Dermis blood vessel endothelial cell (primary cell): Measurements from ENCODE around the gene ACSF3. TPM values are rescaled to one million over a fixed set of nuclear protein-coding genes. Genes with fewer than 3 reads are reported as not detected.
"Not testable (repeated sequence)": the region's sequence is repeated elsewhere in the genome, so short reads cannot be mapped to it uniquely, and the experiment has no call there.

ENCODE experiments used
- DNase-seq: peaks from one replicate; pipeline ENCODE4 v3.0.0; 2010
- total RNA-seq: library from RNA; depleted of rRNA; stranded (reverse); fragments of >200 nt; gene quantifications from 2 replicates; pipeline ENCODE4 v1.2.3, GENCODE V29; 2014

The ACSF3 gene
- total RNA-seq, 1 donor from 2014 or later = 27.2 TPM

- DNase-seq = no peak
Observed at GRCh38 chr16:89175280-89176146, 81.9 kb downstream of the ACSF3 start.

DNA sequence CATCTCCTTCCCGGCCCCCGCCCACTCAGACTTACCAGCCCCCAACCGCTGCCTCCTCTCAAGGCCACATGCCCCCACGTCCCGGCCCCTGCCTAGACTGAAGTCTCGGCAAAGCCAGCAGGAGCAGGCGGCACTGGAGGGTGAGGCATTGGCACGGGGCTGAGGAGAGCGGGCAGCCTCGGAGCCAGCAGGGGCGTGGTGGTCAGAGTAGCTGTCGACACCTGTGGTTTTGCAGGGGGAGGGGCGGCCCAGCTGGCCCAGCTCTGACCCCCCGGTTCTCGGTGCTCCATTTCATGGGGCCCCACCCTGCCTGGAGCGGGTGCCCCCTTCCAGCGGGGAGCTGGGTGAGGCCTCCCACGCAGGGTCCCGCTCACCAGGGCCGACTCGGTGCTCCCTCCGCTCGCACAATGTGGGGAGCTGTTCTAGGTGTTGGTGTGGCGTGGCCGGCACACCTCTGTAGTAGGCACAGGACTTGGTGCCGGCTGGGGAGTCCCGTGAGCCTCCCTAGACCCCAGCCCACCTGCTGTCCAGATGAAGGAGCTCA, 82.6 kb downstream of the ACSF3 start:
- DNase-seq = no peak

DNA sequence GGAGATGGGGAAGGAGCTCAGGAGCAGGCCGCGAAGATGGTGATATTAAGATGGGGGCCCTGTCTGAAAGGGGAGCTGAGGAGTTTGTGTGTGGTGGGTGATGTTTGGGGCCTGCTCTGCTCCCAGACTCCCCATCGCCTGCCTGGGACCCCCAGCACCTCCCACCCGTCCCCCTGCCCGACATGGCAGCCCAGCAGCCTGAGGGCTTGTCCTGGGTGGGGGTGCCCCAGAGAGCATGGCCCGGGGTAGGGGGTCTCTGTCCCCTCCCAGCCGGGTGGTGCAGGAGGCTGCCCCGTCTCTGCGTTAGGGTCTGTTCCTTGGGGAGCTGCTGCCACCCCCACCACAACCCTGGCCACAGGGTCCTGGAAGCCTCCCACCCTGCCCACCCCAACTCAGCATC, 83.1 kb downstream of the ACSF3 start:
- DNase-seq = no peak

GRCh38 chr16:89177501-89177900, 83.8 kb downstream of the ACSF3 start:
- DNase-seq = no peak

GRCh38 chr16:89178453-89179147, 84.9 kb downstream of the ACSF3 start:
- no peak for DNase-seq

DNA sequence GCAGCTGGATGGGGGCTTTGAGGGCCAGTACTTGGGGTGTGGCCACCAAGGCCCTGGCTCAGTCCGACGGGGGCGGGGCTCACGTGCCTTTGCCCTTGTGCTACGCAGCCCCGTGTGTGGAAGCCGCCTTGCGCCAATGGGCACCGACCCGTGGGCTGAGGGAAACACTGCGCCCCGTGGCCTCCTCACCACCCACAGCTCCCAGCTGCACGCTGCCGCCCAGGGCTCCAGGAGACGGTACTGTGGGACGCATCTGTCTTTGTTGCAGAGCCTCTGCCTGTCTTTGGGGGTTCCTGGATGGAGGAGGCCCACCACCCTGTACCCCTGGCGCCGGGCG, 85.5 kb downstream of the ACSF3 start:
- no peak for DNase-seq

- no peak for DNase-seq
Observed at GRCh38 chr16:89179656-89180315, 86.1 kb downstream of the ACSF3 start.

DNA sequence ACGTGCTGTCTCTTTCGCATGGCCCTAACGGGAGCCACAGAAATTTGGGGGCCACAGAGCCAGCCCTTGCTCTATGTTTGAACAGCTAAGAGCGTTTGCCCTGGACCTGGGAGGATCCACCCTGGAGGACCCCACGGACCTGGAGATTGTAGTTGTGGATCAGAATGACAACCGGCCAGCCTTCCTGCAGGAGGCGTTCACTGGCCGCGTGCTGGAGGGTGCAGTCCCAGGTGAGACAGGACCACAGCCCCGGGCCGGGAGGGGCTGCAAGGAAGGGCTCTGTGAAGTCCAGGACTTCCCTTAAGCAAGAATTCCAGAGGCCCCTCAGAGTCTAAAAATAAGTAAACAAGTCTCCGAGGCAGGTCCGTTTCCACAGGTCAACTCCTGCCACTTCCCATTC, 89.8 kb downstream of the ACSF3 start:
- DNase-seq = no peak

GRCh38 chr16:89183975-89184676, 90.5 kb downstream of the ACSF3 start:
- DNase-seq = no peak

DNA sequence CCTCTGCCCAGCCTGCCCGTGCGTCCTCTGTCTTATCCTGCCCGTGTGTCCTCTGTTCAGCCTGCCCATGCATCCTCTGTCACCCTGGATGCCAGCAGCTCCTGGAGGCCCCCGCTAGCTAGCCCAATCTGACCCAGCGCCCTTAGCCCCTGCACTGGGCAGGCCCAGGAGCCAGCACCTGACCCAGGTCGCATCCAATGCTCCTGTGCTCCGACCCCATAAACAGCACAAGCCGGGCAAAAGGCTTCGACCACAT, 91.0 kb downstream of the ACSF3 start:
- DNase-seq = no peak

GRCh38 chr16:89184933-89185794, 91.5 kb downstream of the ACSF3 start:
- no peak for DNase-seq

GRCh38 chr16:89185887-89186592, 92.4 kb downstream of the ACSF3 start:
- DNase-seq = not testable (repeated sequence)

DNA sequence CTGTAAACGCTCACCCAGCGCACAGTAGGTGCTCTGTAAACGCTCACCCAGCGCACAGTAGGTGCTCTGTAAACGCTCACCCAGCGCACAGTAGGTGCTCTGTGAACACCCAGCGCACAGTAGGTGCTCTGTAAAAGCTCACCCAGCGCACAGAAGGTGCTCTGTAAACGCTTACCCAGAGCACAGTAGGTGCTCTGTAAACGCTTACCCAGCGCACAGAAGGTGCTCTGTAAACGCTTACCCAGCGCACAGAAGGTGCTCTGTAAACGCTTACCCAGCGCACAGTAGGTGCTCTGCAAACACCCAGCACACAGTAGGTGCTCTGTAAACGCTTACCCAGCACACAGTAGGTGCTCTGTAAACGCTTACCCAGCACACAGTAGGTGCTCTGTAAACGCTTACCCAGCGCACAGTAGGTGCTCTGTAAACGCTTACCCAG, 93.0 kb downstream of the ACSF3 start:
- not testable (repeated sequence) for DNase-seq

DNA sequence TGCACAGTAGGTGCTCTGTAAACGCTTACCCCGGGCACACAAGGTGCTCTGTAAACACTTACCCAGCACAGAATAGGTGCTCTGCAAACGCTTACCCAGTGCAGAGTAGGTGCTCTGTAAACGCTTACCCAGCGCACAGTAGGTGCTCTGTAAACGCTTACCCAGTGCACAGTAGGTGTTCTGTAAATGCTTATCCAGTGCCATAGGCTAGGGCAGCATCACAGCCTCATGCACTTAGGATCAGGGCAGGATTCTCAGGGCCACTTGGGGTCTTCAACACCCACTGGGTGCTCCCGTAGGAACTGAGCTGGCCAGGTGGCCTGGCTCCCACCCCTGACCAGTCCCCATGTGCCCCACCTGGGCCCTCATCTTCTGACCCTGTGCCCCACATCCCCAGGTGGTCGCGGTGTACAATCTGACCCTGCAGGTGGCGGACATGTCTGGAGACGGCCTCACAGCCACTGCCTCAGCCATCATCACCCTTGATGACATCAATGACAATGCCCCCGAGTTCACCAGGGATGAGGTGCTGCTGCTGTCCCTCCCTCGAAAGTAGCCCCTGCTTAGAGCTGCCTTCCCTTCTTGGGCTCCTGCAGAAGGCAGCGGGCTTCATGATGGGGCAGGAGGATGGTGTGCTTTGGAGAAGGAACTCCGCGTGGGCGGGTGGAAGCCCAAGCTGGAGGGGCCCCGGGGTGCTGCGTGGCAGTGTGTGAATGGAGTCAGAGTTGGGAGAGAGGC, 93.5 kb downstream of the ACSF3 start:
- peak; percentile 16 for DNase-seq

- no peak for DNase-seq
Observed at GRCh38 chr16:89187770-89188392, 94.2 kb downstream of the ACSF3 start.

DNA sequence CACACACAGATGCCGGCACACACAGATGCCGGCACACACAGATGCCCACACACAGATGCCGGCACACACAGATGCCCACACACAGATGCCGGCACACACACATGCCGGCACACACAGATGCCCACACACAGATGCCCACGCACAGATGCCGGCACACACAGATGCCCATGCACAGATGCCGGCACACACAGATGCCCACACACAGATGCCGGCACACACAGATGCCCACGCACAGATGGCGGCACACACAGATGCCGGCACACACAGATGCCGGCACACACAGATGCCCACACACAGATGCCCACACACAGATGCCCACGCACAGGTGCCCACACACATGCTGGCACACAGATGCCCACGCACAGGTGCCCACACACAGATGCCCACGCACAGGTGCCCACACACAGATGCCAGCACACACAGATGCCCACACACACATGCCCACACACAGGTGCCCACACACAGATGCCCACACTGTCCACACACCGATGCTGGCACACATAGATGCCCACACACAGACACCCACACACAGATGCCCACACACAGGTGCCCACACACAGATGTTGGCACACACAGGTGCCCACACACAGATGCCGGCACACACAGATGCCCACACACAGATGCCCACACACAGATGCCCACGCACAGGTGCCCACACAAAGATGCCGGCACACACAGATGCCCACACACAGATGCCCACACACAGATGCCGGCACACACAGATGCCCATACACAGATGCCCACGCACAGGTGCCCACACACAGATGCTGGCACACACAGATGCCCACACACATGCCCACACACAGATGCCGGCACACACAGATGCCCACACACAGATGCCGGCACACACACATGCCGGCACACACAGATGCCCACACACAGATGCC, 95.1 kb downstream of the ACSF3 start:
- not testable (repeated sequence) for DNase-seq

GRCh38 chr16:89189358-89190025, 95.8 kb downstream of the ACSF3 start:
- no peak for DNase-seq
